CD8-positive, alpha-beta memory T cell (primary cell): ENCODE results near the gene ARHGDIA. TPM values are rescaled to one million over a fixed set of nuclear protein-coding genes. Genes with fewer than 3 reads are reported as not detected.

Experiments
- CTCF ChIA-PET: fragments of 350-600 bp; sonication (Branson Sonifier 250); formaldehyde crosslinking; loops from one replicate; lab custom pipeline; 2021; ENCODE audit warnings: antibody characterized with exemption; lab: Charles Lee
- POLR2A ChIA-PET: fragments of 350-600 bp; sonication (Branson Sonifier 250); formaldehyde crosslinking; loops from one replicate; lab custom pipeline; 2021; ENCODE audit warnings: antibody characterized with exemption; lab: Charles Lee
- DNase-seq, 5 donors: peaks; one replicate each; pipeline versions ENCODE4 v3.0.0 to v3.0.0-alpha.2; 2020 to 2022; ENCODE audit warnings: mixed read lengths in 1 of 5
- H3K27ac ChIP-seq: one replicate; pipeline ENCODE4 v1.7.0; 2013; ENCODE audit warnings: low read depth, mild to moderate bottlenecking, low read length, moderate library complexity
- H3K27me3 ChIP-seq: 2 replicates; pipeline ENCODE4 v1.7.0; 2013; ENCODE audit warnings: low read length, mild to moderate bottlenecking; ENCODE audit not compliant: insufficient read depth, poor library complexity, severe bottlenecking
- H3K36me3 ChIP-seq: 2 replicates; pipeline ENCODE4 v1.7.0; 2013; ENCODE audit warnings: mild to moderate bottlenecking, low read length, moderate library complexity; ENCODE audit not compliant: insufficient read depth
- H3K4me1 ChIP-seq: 2 replicates; pipeline ENCODE4 v1.7.0; 2013; ENCODE audit warnings: mild to moderate bottlenecking, low read length, moderate library complexity; ENCODE audit not compliant: insufficient read depth
- H3K4me3 ChIP-seq: 2 replicates; pipeline ENCODE4 v1.7.0; 2013; ENCODE audit warnings: mild to moderate bottlenecking, low read length
- H3K9me3 ChIP-seq: 2 replicates; pipeline ENCODE4 v1.7.0; 2013; ENCODE audit warnings: mild to moderate bottlenecking, low read length
- H3K27ac Mint-ChIP-seq, 8 donors: one replicate each; pipeline ENCODE4 v1.8.0; 2020 to 2021; ENCODE audit warnings: mixed read lengths in 8 of 8, mild to moderate bottlenecking in 6 of 8, inconsistent platforms in 3 of 8, moderate library complexity in 3 of 8
- H3K27me3 Mint-ChIP-seq, 2 donors: one replicate each; pipeline ENCODE4 v1.8.0; 2020 to 2021; ENCODE audit warnings: mixed read lengths in 2 of 2, mild to moderate bottlenecking in 1 of 2, moderate library complexity in 1 of 2
- H3K36me3 Mint-ChIP-seq, 3 donors: one replicate each; pipeline ENCODE4 v1.8.0; 2020 to 2021; ENCODE audit warnings: mixed read lengths in 3 of 3, inconsistent platforms in 1 of 3, mild to moderate bottlenecking in 1 of 3
- H3K4me1 Mint-ChIP-seq, 3 donors: one replicate each; pipeline ENCODE4 v1.8.0; 2020 to 2021; ENCODE audit warnings: mixed read lengths in 3 of 3, inconsistent platforms in 1 of 3, mild to moderate bottlenecking in 1 of 3
- H3K4me3 Mint-ChIP-seq, 7 donors: one replicate each; pipeline ENCODE4 v1.8.0; 2020 to 2021; ENCODE audit warnings: mixed read lengths in 7 of 7, mild to moderate bottlenecking in 6 of 7, moderate library complexity in 4 of 7, inconsistent platforms in 2 of 7
- H3K9me3 Mint-ChIP-seq, 5 donors: one replicate each; pipeline ENCODE4 v1.8.0; 2020 to 2022; ENCODE audit warnings: mixed read lengths in 5 of 5, mild to moderate bottlenecking in 3 of 5, moderate library complexity in 2 of 5, inconsistent platforms in 1 of 5
- polyA plus RNA-seq: library from polyadenylated mRNA; unstranded; fragments of 300-500 nt; fragmentation: Illumina TruSeq; gene quantifications from one replicate; pipeline ENCODE4 v1.2.3, GENCODE V29; 2021
- total RNA-seq, 2 experiments: library from RNA; stranded (reverse); gene quantifications; one replicate each; pipeline ENCODE4 v1.2.3, GENCODE V29; 2021

ARHGDIA gene
- total and polyA plus RNA-seq, 3 experiments from 2014 or later, result 237 to 677 (median 662) TPM

GRCh38 chr17:81863833-81864768 lies 7.0 kb downstream of the ARHGDIA start:
- Mint-ChIP-seq H3K36me3 (peaks cover 0 to 37% (median 0%) of the 10 kb centered on the region in 3 donors), H3K27me3 (peaks cover 0 to 8% of the 10 kb centered on the region in 2 donors), H3K4me3 (peak overlapping the region in 3 of 7 donors; percentile 12 to 88 (median 61)), H3K27ac (peak overlapping the region in 7 of 8 donors; percentile 41 to 98 (median 77)), H3K4me1 (peaks cover 32 to 70% (median 35%) of the 10 kb centered on the region in 3 donors), H3K9me3 (no peaks in the 10 kb centered on the region)
- Histone ChIP-seq H3K27me3 (no peaks in the 10 kb centered on the region), H3K9me3 (no peaks in the 10 kb centered on the region), H3K4me1 (peaks cover 41% of the 10 kb centered on the region), H3K27ac (no peak overlapping the region), H3K4me3 (no peak overlapping the region), H3K36me3 (peaks cover 16% of the 10 kb centered on the region)
- CTCF ChIA-PET, result interaction anchor here (1.3 kb wide), 1 partner anchor 95 kb away, joined by 3 read pairs; no protein-coding TSS in a partner anchor
- POLR2A ChIA-PET, result no interaction called here
- no peak for DNase-seq

- Mint-ChIP-seq H3K4me3 (peak overlapping the region; percentile 28 to 88 (median 58)), H3K4me1 (peaks cover 36 to 71% (median 39%) of the 10 kb centered on the region in 3 donors), H3K27ac (peak overlapping the region; percentile 54 to 98 (median 78)), H3K27me3 (peaks cover 0 to 8% of the 10 kb centered on the region in 2 donors), H3K9me3 (no peaks in the 10 kb centered on the region), H3K36me3 (peaks cover 0 to 40% (median 0%) of the 10 kb centered on the region in 3 donors)
- peaks cover 45% of the 10 kb centered on the region for H3K4me1 ChIP-seq
- H3K4me3 ChIP-seq, result no peak overlapping the region
- no peak overlapping the region for H3K27ac ChIP-seq
- no peaks in the 10 kb centered on the region for H3K9me3 ChIP-seq
- CTCF ChIA-PET, result interaction anchor here (1.3 kb wide), 1 partner anchor 96 kb away, joined by 3 read pairs; no protein-coding TSS in a partner anchor
- H3K36me3 ChIP-seq, result peaks cover 10% of the 10 kb centered on the region
- DNase-seq, result no peak
- H3K27me3 ChIP-seq, result no peaks in the 10 kb centered on the region
- POLR2A ChIA-PET, result no interaction called here
Observed at GRCh38 chr17:81863123-81863675, 7.9 kb downstream of the ARHGDIA start.

DNA sequence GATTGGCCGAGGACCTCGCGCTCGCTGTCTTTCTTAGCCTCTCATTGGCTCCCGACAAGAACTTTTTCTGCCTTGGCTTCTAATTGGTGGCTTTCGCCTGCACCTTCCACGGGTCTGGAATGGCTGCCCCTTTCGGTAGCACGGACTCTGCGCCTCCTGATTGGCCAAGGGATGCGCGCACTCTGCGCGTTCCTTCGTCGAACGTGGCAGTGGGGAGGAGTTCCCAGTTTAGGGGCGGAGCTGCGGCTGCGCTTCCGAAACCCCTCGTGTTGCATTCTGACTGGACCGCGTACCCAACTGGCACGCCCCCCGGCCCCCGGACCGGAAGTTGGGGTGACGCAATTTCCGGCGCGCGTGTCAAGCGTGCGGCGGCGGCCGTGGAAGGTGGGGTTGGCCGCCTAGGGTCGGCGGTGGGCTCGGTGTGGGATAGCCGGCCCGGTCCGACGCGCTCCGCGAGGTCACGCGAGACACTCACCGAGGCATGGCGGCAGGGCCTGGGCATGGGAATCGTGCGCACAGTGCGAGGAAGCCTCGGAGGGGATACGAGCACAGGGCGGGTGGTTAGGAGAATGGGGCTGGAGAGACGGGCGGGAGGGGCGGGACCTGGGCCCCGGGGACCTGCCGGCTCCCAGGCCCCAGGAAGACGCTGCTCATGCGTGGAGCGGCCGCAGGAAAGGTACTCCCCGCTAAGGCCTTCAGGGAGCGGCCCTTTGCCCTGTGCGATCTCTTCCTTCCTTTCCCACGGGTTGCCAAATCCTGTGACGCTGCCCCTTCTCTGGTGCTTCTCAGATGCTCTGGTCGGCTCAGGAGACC lies 10.2 kb downstream of the ARHGDIA start:
- POLR2A ChIA-PET, result interaction anchor here (0.7 to 2.6 kb wide), 6 partner anchors 10 to 177 kb away, joined by 3 to 32 read pairs (median 4); partner anchors contain the start of genes ALYREF, ANAPC11, ARHGDIA and ARL16
- H3K36me3 Mint-ChIP-seq, result peaks cover 0 to 40% (median 0%) of the 10 kb centered on the region in 3 donors

GRCh38 chr17:81859906-81860755 lies 11.0 kb downstream of the ARHGDIA start, which contains the start of gene P4HB:
Gene P4HB (minus strand): TSS chr17:81860535. CDS start chr17:81860471, 64 bp downstream.
- Histone ChIP-seq H3K27ac (peak within 1 kb of the TSS; percentile 97), H3K9me3 (no peaks in the 10 kb centered on the region), H3K4me3 (peak within 1 kb of the TSS; percentile 85), H3K27me3 (no peaks in the 10 kb centered on the region), H3K36me3 (peaks cover 16% of the 10 kb centered on the region), H3K4me1 (peaks cover 30% of the 10 kb centered on the region)
- peak in 1 of 5 donors; percentile 97 for DNase-seq
- Mint-ChIP-seq H3K4me3 (peak within 1 kb of the TSS; percentile 91 to 96 (median 93)), H3K27ac (peak within 1 kb of the TSS; percentile 95 to 99 (median 98)), H3K9me3 (no peaks in the 10 kb centered on the region), H3K36me3 (peaks cover 0 to 47% (median 0%) of the 10 kb centered on the region in 3 donors), H3K27me3 (peaks cover 0 to 8% of the 10 kb centered on the region in 2 donors), H3K4me1 (peaks cover 27 to 63% (median 39%) of the 10 kb centered on the region in 3 donors)
- ChIA-PET CTCF (interaction anchor here (1.0 to 1.5 kb wide), 3 partner anchors 9 to 158 kb away, joined by 3 to 5 read pairs (median 3); no protein-coding TSS in a partner anchor), POLR2A (interaction anchor here (1.0 to 2.6 kb wide), 8 partner anchors 8 to 176 kb away, joined by 3 to 32 read pairs (median 6); partner anchors contain the start of genes ARHGDIA, ARL16, HGS and MCRIP1)

More for the DNA sequence above, 10.2 kb downstream of the ARHGDIA start:
- no peaks in the 10 kb centered on the region for H3K9me3 Mint-ChIP-seq
- Histone ChIP-seq H3K27ac (peak overlapping the region; percentile 97), H3K4me1 (peaks cover 32% of the 10 kb centered on the region), H3K27me3 (no peaks in the 10 kb centered on the region), H3K4me3 (peak overlapping the region; percentile 85), H3K36me3 (peaks cover 14% of the 10 kb centered on the region), H3K9me3 (no peaks in the 10 kb centered on the region)
- H3K4me3 Mint-ChIP-seq, result peak overlapping the region; percentile 86 to 94 (median 91)
- CTCF ChIA-PET, result interaction anchor here (1.1 to 1.2 kb wide), 2 partner anchors 9 to 309 kb away, joined by 3 to 5 read pairs; partner anchors contain the start of gene FAAP100
- peaks cover 0 to 8% of the 10 kb centered on the region in 2 donors for H3K27me3 Mint-ChIP-seq
- DNase-seq, result peak; percentile 98 to 100 (median 99)
- peaks cover 25 to 63% (median 34%) of the 10 kb centered on the region in 3 donors for H3K4me1 Mint-ChIP-seq
- peak overlapping the region; percentile 95 to 99 (median 98) for H3K27ac Mint-ChIP-seq

DNA sequence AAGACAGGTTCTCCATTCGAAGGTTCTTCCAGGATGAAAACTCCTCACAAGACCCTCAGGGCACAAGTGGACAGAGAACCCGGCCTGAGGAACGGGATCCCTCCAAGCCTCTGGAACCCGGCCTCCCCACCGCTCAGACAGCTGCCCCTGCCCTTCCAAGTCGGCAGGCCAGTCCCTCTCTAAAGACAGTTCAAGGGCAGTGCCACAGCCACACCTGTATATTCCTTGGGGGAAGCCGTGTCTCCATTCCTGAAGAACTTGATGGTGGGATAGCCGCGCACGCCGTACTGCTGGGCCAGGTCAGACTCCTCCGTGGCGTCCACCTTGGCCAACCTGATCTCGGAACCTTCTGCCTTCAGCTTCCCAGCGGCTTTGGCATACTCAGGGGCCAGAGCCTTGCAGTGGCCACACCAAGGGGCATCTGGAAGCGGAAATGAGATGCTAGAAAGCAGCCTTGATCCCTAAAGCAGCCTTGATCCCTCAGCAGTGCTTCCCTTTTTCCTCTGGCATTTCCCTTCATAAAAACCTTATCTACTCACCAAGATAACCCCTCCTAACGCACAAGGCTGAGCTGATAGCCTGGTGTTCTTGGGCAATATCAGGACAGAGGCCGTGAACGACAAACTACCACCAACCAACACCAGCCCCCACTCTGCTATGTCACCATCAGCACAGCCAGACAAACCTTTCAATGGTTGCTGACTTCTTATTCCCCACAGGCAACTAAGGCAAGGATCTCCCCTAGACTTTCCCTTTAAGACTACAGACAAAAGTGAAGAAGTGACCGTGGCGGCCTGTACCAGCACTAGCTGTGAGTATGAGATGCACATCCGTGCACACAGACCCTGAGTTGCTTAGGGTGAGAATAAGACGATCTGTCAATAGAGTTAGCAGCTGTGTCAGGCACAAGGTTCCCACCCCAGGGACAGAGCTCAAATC lies 11.9 kb downstream of the ARHGDIA start:
- peaks cover 27 to 63% (median 39%) of the 10 kb centered on the region in 3 donors for H3K4me1 Mint-ChIP-seq
- Histone ChIP-seq H3K4me3 (peak overlapping the region; percentile 60), H3K27me3 (no peaks in the 10 kb centered on the region), H3K4me1 (peaks cover 30% of the 10 kb centered on the region), H3K36me3 (peaks cover 25% of the 10 kb centered on the region), H3K27ac (peak overlapping the region; percentile 73), H3K9me3 (no peaks in the 10 kb centered on the region)
- H3K9me3 Mint-ChIP-seq, result no peaks in the 10 kb centered on the region
- H3K4me3 Mint-ChIP-seq, result peak overlapping the region; percentile 84 to 96 (median 93)
- ChIA-PET CTCF (interaction anchor here (0.6 to 1.5 kb wide), 4 partner anchors 10 to 157 kb away, joined by 3 read pairs; no protein-coding TSS in a partner anchor), POLR2A (interaction anchor here (0.5 to 1.4 kb wide), 5 partner anchors 8 to 28 kb away, joined by 3 to 7 read pairs (median 5); partner anchors contain the start of gene MCRIP1)
- H3K27ac Mint-ChIP-seq, result peak overlapping the region; percentile 50 to 96 (median 94)
- no peak for DNase-seq
- peaks cover 0 to 55% (median 0%) of the 10 kb centered on the region in 3 donors for H3K36me3 Mint-ChIP-seq
- peaks cover 0 to 8% of the 10 kb centered on the region in 2 donors for H3K27me3 Mint-ChIP-seq
